Smooth muscle cell (in vitro differentiated cells): ENCODE data around the gene IL25. TPM values are rescaled to one million over a fixed set of nuclear protein-coding genes. Genes with fewer than 3 reads are reported as not detected.

ENCODE experiments used
- DNase-seq: peaks from one replicate; lab custom pipeline; 2025; ENCODE audit not compliant: unreplicated experiment; lab: John Stamatoyannopoulos, UW
- H2AFZ ChIP-seq: fragments of 200-600 bp; sonication (generic); 2 replicates; pipeline ENCODE4 v1.6.0; 2016; ENCODE audit warnings: antibody characterized with exemption, low read depth, mild to moderate bottlenecking
- H3F3A ChIP-seq: fragments of 200-600 bp; sonication (generic); 2 replicates; pipeline ENCODE4 v1.6.0; 2017; ENCODE audit warnings: antibody characterized with exemption, low read depth
- H3K27ac ChIP-seq: fragments of 200-600 bp; sonication (generic); 2 replicates; pipeline ENCODE4 v1.5.1; 2016; ENCODE audit warnings: low read depth, mild to moderate bottlenecking
- H3K27me3 ChIP-seq: fragments of 200-600 bp; sonication (generic); 2 replicates; pipeline ENCODE4 v1.6.1; 2016; ENCODE audit warnings: low read depth, mild to moderate bottlenecking
- H3K36me3 ChIP-seq: fragments of 200-600 bp; sonication (generic); 2 replicates; pipeline ENCODE4 v1.5.1; 2016; ENCODE audit warnings: low read depth
- H3K4me1 ChIP-seq: fragments of 200-600 bp; sonication (generic); 2 replicates; pipeline ENCODE4 v1.5.1; 2016; ENCODE audit warnings: low read depth
- H3K4me2 ChIP-seq: fragments of 200-600 bp; sonication (generic); 2 replicates; pipeline ENCODE4 v1.6.0; 2016; ENCODE audit warnings: mild to moderate bottlenecking
- H3K4me3 ChIP-seq: fragments of 200-600 bp; sonication (generic); 2 replicates; pipeline ENCODE4 v1.5.1; 2016; ENCODE audit warnings: mild to moderate bottlenecking
- H3K79me2 ChIP-seq: fragments of 200-600 bp; sonication (generic); 2 replicates; pipeline ENCODE4 v1.6.0; 2016; ENCODE audit warnings: low read depth, mild to moderate bottlenecking
- H3K9ac ChIP-seq: fragments of 200-600 bp; sonication (generic); 2 replicates; pipeline ENCODE4 v1.6.0; 2016; ENCODE audit warnings: low read depth
- H3K9me3 ChIP-seq: fragments of 200-600 bp; sonication (generic); replicated peaks from 2 replicates; pipeline ENCODE4 v1.5.1; 2016; ENCODE audit warnings: low read depth
- H4K20me1 ChIP-seq: fragments of 200-600 bp; sonication (generic); 2 replicates; pipeline ENCODE4 v1.6.0; 2016; ENCODE audit warnings: low read depth
- WGBS: methylation state at CpG from one replicate; pipeline ENCODE4 v1.1.7; 2016; ENCODE audit warnings: low lambda C conversion rate; 5-methylcytosine and 5-hydroxymethylcytosine counted together
- polyA plus RNA-seq: library from polyadenylated mRNA; unstranded; fragments of >200 nt; fragmentation: Nextera tagmentation; extraction: Ambion mirVana; gene quantifications from 2 replicates; pipeline ENCODE4 v1.2.1, GENCODE V29; 2016
- total RNA-seq: library from RNA; depleted of rRNA; stranded (reverse); fragments of >200 nt; gene quantifications from 2 replicates; pipeline ENCODE4 v1.2.3, GENCODE V29; 2014
- TF ChIP-seq, protein P1 (sequence below): fragments of 200-600 bp; sonication (generic); IDR thresholded peaks from 2 replicates; pipeline ENCODE4 v1.5.1; 2017; ENCODE audit warnings: borderline replicate concordance, mild to moderate bottlenecking, antibody characterized with exemption; ENCODE audit not compliant: insufficient read depth, poor library complexity, severe bottlenecking

The IL25 gene
- total and polyA plus RNA-seq, 2 experiments from 2014 or later: not detected

DNA sequence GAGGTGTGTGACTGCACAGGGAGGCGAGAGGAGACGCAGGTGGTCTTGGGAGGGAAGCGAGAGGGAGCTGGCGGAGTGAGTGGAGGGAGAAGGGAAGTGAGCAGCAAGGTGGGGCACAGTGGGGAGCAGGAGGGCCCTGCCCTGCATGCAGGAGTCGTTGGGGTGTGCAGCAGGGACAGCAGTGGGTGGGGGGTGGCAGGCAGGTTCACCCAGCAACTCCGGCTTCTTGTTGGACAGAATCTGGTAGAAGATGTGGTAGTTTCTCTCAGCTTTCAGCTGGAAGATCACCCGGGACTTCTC lies 30.5 kb downstream of the IL25 start:
- H3F3A ChIP-seq: no peaks in the 10 kb centered on the region
- no peaks in the 10 kb centered on the region for H3K79me2 ChIP-seq
- H4K20me1 ChIP-seq: no peaks in the 10 kb centered on the region
- no peaks in the 10 kb centered on the region for H3K9me3 ChIP-seq
- DNase-seq: no peak
- H3K4me2 ChIP-seq: no peak overlapping the region
- TF ChIP-seq, protein P1, sequence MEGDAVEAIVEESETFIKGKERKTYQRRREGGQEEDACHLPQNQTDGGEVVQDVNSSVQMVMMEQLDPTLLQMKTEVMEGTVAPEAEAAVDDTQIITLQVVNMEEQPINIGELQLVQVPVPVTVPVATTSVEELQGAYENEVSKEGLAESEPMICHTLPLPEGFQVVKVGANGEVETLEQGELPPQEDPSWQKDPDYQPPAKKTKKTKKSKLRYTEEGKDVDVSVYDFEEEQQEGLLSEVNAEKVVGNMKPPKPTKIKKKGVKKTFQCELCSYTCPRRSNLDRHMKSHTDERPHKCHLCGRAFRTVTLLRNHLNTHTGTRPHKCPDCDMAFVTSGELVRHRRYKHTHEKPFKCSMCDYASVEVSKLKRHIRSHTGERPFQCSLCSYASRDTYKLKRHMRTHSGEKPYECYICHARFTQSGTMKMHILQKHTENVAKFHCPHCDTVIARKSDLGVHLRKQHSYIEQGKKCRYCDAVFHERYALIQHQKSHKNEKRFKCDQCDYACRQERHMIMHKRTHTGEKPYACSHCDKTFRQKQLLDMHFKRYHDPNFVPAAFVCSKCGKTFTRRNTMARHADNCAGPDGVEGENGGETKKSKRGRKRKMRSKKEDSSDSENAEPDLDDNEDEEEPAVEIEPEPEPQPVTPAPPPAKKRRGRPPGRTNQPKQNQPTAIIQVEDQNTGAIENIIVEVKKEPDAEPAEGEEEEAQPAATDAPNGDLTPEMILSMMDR: no peak
- no peaks in the 10 kb centered on the region for H3K4me1 ChIP-seq
- H3K27ac ChIP-seq: no peak overlapping the region
- H3K36me3 ChIP-seq: no peaks in the 10 kb centered on the region
- H3K4me3 ChIP-seq: no peak overlapping the region
- 83% methylated on average over 7 of the region's 7 CpGs for WGBS
- H2AFZ ChIP-seq: no peak overlapping the region
- H3K9ac ChIP-seq: no peak overlapping the region
- peaks cover 7% of the 10 kb centered on the region for H3K27me3 ChIP-seq

DNA sequence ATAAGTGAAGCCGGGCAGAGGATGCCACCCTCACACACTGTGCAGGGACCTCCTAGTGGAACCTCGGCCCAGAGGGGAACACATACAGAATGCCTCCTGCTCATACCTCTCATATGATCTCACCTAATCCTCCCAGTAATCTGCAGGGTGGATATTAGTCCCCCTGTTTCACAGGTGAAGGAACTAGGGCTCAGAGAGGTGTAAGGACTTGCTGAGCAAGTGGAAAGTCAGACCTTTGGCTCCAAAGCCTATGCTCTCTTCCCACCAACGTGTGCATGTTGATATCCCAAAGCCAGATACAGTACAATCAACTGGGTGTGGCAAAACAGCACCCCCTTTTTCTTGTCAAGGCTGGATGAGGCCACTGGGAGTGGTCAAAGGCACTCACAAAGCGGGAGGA lies 31.3 kb downstream of the IL25 start:
- Histone ChIP-seq H3K36me3 (no peaks in the 10 kb centered on the region), H2AFZ (no peak overlapping the region), H3F3A (no peaks in the 10 kb centered on the region), H3K27me3 (peaks cover 7% of the 10 kb centered on the region), H3K27ac (no peak overlapping the region), H3K9me3 (no peaks in the 10 kb centered on the region), H4K20me1 (no peaks in the 10 kb centered on the region), H3K9ac (no peak overlapping the region), H3K79me2 (no peaks in the 10 kb centered on the region), H3K4me2 (no peak overlapping the region), H3K4me3 (no peak overlapping the region), H3K4me1 (no peaks in the 10 kb centered on the region)
- no peak for DNase-seq
- TF ChIP-seq, protein P1: no peak
- 84% methylated on average over 4 of the region's 4 CpGs for WGBS

DNA sequence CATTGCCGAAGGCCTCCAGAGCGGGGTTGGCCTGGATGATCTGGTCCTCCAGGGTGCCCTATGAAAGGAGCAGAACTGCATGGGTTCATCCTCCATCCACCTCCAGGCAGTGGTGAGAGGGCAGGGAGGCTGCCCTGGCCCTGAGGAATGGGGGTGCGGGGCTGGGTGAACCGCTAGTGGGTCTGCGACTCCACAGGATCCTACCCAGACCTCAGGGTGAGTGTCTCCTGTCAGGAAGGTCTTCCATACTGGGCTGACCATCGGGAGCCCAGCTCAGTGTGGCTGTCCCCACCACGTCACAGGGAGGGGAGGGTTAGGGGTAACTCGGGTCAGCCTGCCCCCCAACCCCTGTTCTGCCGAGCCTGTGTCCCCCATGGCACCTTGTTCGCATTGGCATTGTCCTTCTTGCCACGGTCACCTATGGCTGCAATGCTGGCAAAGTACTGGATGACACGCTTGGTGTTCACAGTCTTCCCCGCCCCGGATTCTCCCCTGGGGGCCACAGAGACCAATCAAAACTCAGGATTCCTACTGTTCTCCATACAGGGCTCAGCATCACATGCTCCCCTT lies 31.8 kb downstream of the IL25 start:
- no peak overlapping the region for H3K27ac ChIP-seq
- no peak overlapping the region for H3K4me2 ChIP-seq
- H3K9ac ChIP-seq: no peak overlapping the region
- H3K79me2 ChIP-seq: no peaks in the 10 kb centered on the region
- no peak overlapping the region for H2AFZ ChIP-seq
- H3K36me3 ChIP-seq: no peaks in the 10 kb centered on the region
- H3K4me3 ChIP-seq: no peak overlapping the region
- H4K20me1 ChIP-seq: no peaks in the 10 kb centered on the region
- H3K27me3 ChIP-seq: peaks cover 7% of the 10 kb centered on the region
- H3K9me3 ChIP-seq: no peaks in the 10 kb centered on the region
- WGBS: 94% methylated on average over 14 of the region's 14 CpGs
- H3K4me1 ChIP-seq: no peaks in the 10 kb centered on the region
- H3F3A ChIP-seq: no peaks in the 10 kb centered on the region
- DNase-seq: no peak
- TF ChIP-seq, protein P1: no peak

DNA sequence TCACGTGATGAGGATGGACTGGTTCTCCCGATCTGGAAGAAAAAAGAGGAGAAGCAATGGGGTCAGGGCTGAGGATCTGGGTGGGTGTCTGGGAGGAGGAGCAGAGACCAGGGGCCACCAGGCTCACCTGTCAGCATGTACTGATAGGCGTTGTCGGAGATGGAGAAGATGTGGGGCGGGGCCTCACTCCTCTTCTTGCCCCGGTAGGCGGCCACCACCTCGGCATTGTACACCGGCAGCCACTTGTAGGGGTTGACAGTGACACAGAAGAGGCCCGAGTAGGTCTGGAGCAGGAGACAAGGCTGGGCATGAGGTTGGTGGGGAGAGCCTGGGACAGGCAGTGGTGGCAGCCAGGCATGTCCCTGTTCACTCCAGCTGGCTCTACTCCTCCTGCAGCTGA lies 32.5 kb downstream of the IL25 start:
- H3K27me3 ChIP-seq: peaks cover 7% of the 10 kb centered on the region
- no peak overlapping the region for H3K4me2 ChIP-seq
- H3K9me3 ChIP-seq: no peaks in the 10 kb centered on the region
- no peak overlapping the region for H3K27ac ChIP-seq
- H3K36me3 ChIP-seq: no peaks in the 10 kb centered on the region
- no peak overlapping the region for H2AFZ ChIP-seq
- no peaks in the 10 kb centered on the region for H3F3A ChIP-seq
- H3K79me2 ChIP-seq: no peaks in the 10 kb centered on the region
- no peak for DNase-seq
- TF ChIP-seq, protein P1: no peak
- H3K4me1 ChIP-seq: no peaks in the 10 kb centered on the region
- H3K4me3 ChIP-seq: no peak overlapping the region
- H4K20me1 ChIP-seq: no peaks in the 10 kb centered on the region
- H3K9ac ChIP-seq: no peak overlapping the region
- 91% methylated on average over 10 of the region's 10 CpGs for WGBS
